Measurements from ENCODE around the gene KMO. TPM values are rescaled to one million over a fixed set of nuclear protein-coding genes. Genes with fewer than 3 reads are reported as not detected.

KMO gene
- total and polyA plus RNA-seq, 12 donors, result 0.41 to 3.6 (median 1.6) TPM

GRCh38 chr1:241531195-241532161 is 700 bp upstream of the KMO start:
- Histone ChIP-seq H3K27me3 (no peaks in the 10 kb centered on the region), H3K9me3 (replicated peaks in 1 of 3) (no peaks in the 10 kb centered on the region), H3K4me3 (peak overlapping the region in 3 of 4 donors; percentile 33 to 84 (median 55)), H3K36me3 (replicated peaks in 1 of 2) (no peaks in the 10 kb centered on the region), H3K4me1 (replicated peaks in 1 of 2) (peaks cover 0 to 4% of the 10 kb centered on the region in 2 donors), H3K27ac (peak overlapping the region in 4 of 5 donors; percentile 28 to 60 (median 48))
- TF ChIP-seq POLR2A (IDR thresholded peaks at IDR 0.05) (no peak), CTCF (IDR thresholded peaks at IDR 0.05) (peak; percentile 36 to 84 (median 72))
- DNase-seq, result no peak
- WGBS, 4 donors, result 2 to 3% (median 3%) methylated on average over 11 of the region's 11 CpGs
- intact Hi-C loops (cut with DNase I), result loop anchor here (10.0 kb wide), 2 partner anchors 93 to 303 kb away; no protein-coding TSS in a partner anchor

- Histone ChIP-seq H3K27me3 (no peaks in the 10 kb centered on the region), H3K36me3 (replicated peaks in 1 of 2) (no peaks in the 10 kb centered on the region), H3K27ac (peak overlapping the region in 2 of 5 donors; percentile 35 to 51), H3K4me3 (peak overlapping the region in 1 of 4 donors; percentile 55), H3K4me1 (replicated peaks in 1 of 2) (peaks cover 0 to 4% of the 10 kb centered on the region in 2 donors), H3K9me3 (replicated peaks in 1 of 3) (no peaks in the 10 kb centered on the region)
- intact Hi-C loops (cut with DNase I), result loop anchor here (10.0 kb wide), 2 partner anchors 92 to 302 kb away; no protein-coding TSS in a partner anchor
- no peak for TF ChIP-seq POLR2A (IDR thresholded peaks at IDR 0.05)
- no peak for TF ChIP-seq CTCF (IDR thresholded peaks at IDR 0.05)
- no peak for DNase-seq
- 71 to 81% (median 78%) methylated on average over 7 of the region's 7 CpGs for WGBS, 4 donors
Measured at GRCh38 chr1:241532864-241533263, 686 bp downstream of the KMO start.

- WGBS, 4 donors, result 66 to 73% (median 71%) methylated on average over 5 of the region's 5 CpGs
- H3K4me3 ChIP-seq, result no peak overlapping the region
- no peaks in the 10 kb centered on the region for H3K36me3 ChIP-seq (replicated peaks in 1 of 2)
- DNase-seq, result peak in 1 of 7 donors; percentile 14
- TF ChIP-seq POLR2A (IDR thresholded peaks at IDR 0.05), result no peak
- H3K27me3 ChIP-seq, result no peaks in the 10 kb centered on the region
- intact Hi-C loops (cut with DNase I), result loop anchor here (10.0 kb wide), 2 partner anchors 91 to 301 kb away; no protein-coding TSS in a partner anchor
- peak overlapping the region in 2 of 5 donors; percentile 35 to 51 for H3K27ac ChIP-seq
- peaks cover 0 to 4% of the 10 kb centered on the region in 2 donors for H3K4me1 ChIP-seq (replicated peaks in 1 of 2)
- no peaks in the 10 kb centered on the region for H3K9me3 ChIP-seq (replicated peaks in 1 of 3)
Measured at GRCh38 chr1:241533326-241534115, 1.3 kb downstream of the KMO start.

GRCh38 chr1:241536304-241536703 is 4.1 kb downstream of the KMO start:
- WGBS, 4 donors, result 68 to 86% (median 81%) methylated on average over 1 of the region's 1 CpG
- no peak for TF ChIP-seq CTCF (IDR thresholded peaks at IDR 0.05)
- H3K36me3 ChIP-seq (replicated peaks in 1 of 2), result no peaks in the 10 kb centered on the region
- H3K4me3 ChIP-seq, result no peak overlapping the region
- intact Hi-C loops (cut with DNase I), result loop anchor here (10.0 kb wide), 2 partner anchors 88 to 298 kb away; no protein-coding TSS in a partner anchor
- H3K27ac ChIP-seq, result no peak overlapping the region
- H3K27me3 ChIP-seq, result no peaks in the 10 kb centered on the region
- no peak for DNase-seq
- H3K4me1 ChIP-seq (replicated peaks in 1 of 2), result no peaks in the 10 kb centered on the region
- no peaks in the 10 kb centered on the region for H3K9me3 ChIP-seq (replicated peaks in 1 of 3)

All from adrenal gland (tissue), 12 donors.